GM23338 (cell line): Measurements from ENCODE around the gene TAT. TPM values are rescaled to one million over a fixed set of nuclear protein-coding genes. Genes with fewer than 3 reads are reported as not detected.

Source experiments
- ATAC-seq: fragments of 200-7000 bp; cut with Tn5 transposase; 3 replicates; pipeline ENCODE4 v1.9.1; 2020
- DNase-seq: peaks from one replicate; pipeline ENCODE4 v3.0.0-alpha.2; 2015; ENCODE audit warnings: low spot score
- H2AFZ ChIP-seq: fragments of 200-600 bp; sonication (generic); 2 replicates; pipeline ENCODE4 v1.8.0; 2016; ENCODE audit warnings: antibody characterized with exemption, mild to moderate bottlenecking, moderate library complexity
- H3F3A ChIP-seq: fragments of 200-600 bp; sonication (generic); replicated peaks from 2 replicates; pipeline ENCODE4 v1.8.0; 2017; ENCODE audit warnings: antibody characterized with exemption, mixed run types, low read depth
- H3K27ac ChIP-seq: fragments of 200-600 bp; sonication (generic); 2 replicates; pipeline ENCODE4 v1.6.1; 2016; ENCODE audit warnings: low read depth
- H3K27me3 ChIP-seq: fragments of 200-600 bp; sonication (generic); 2 replicates; pipeline ENCODE4 v1.8.0; 2016; ENCODE audit warnings: mild to moderate bottlenecking, mixed run types, moderate library complexity; ENCODE audit not compliant: insufficient read depth
- H3K36me3 ChIP-seq: fragments of 200-600 bp; sonication (generic); 2 replicates; pipeline ENCODE4 v1.8.0; 2016; ENCODE audit warnings: mild to moderate bottlenecking; ENCODE audit not compliant: insufficient read depth
- H3K4me1 ChIP-seq: fragments of 200-600 bp; sonication (generic); 2 replicates; pipeline ENCODE4 v1.8.0; 2016; ENCODE audit warnings: mild to moderate bottlenecking, moderate library complexity; ENCODE audit not compliant: insufficient read depth
- H3K4me2 ChIP-seq: fragments of 200-600 bp; sonication (generic); 2 replicates; pipeline ENCODE4 v1.7.1; 2017; ENCODE audit warnings: mixed run types
- H3K4me3 ChIP-seq: fragments of 200-600 bp; sonication (generic); 2 replicates; pipeline ENCODE4 v1.6.1; 2016; ENCODE audit warnings: mixed run types
- H3K79me2 ChIP-seq: fragments of 200-600 bp; sonication (generic); replicated peaks from 2 replicates; pipeline ENCODE4 v1.8.0; 2017; ENCODE audit warnings: mild to moderate bottlenecking; ENCODE audit not compliant: insufficient read depth
- H3K9me2 ChIP-seq: fragments of 200-600 bp; sonication (generic); 2 replicates; pipeline ENCODE4 v1.8.0; 2017; ENCODE audit not compliant: insufficient read depth
- H4K20me1 ChIP-seq: fragments of 200-600 bp; sonication (generic); replicated peaks from 2 replicates; pipeline ENCODE4 v1.8.0; 2017; ENCODE audit warnings: mild to moderate bottlenecking; ENCODE audit not compliant: insufficient read depth
- H3K27ac Mint-ChIP-seq: 2 replicates; pipeline ENCODE4 v1.8.0; 2020; ENCODE audit warnings: inconsistent platforms, mild to moderate bottlenecking, moderate library complexity, mixed read lengths
- H3K27me3 Mint-ChIP-seq: 3 replicates; pipeline ENCODE4 v1.8.0; 2022; ENCODE audit warnings: low read depth, mild to moderate bottlenecking, moderate library complexity, mixed read lengths, inconsistent platforms; ENCODE audit not compliant: insufficient read depth, poor library complexity
- H3K36me3 Mint-ChIP-seq: 3 replicates; pipeline ENCODE4 v1.8.0; 2021; ENCODE audit warnings: low read depth, mild to moderate bottlenecking, inconsistent platforms, moderate library complexity, mixed read lengths
- H3K4me1 Mint-ChIP-seq: 3 replicates; pipeline ENCODE4 v1.8.0; 2020; ENCODE audit warnings: mild to moderate bottlenecking, inconsistent platforms, mixed read lengths
- H3K4me3 Mint-ChIP-seq: 3 replicates; pipeline ENCODE4 v1.8.0; 2021; ENCODE audit warnings: moderate library complexity, mild to moderate bottlenecking, inconsistent platforms, mixed read lengths
- H3K9me3 Mint-ChIP-seq: 3 replicates; pipeline ENCODE4 v1.8.0; 2020; ENCODE audit warnings: moderate library complexity, mild to moderate bottlenecking, inconsistent platforms, mixed read lengths
- CREB1 ChIP-seq: fragments of 250-450 bp; sonication (Bioruptor Pico); IDR thresholded peaks from 2 replicates; pipeline ENCODE4 v1.5.0; 2020; ENCODE audit warnings: low read depth, mild to moderate bottlenecking, moderate library complexity
- CTCF ChIP-seq, 2 experiments: fragments of 200-600 bp in 1 of 2; sonication (generic) in 1 of 2; conservative IDR thresholded peaks; 2 replicates each; pipeline versions ENCODE4 v1.5.1 to v1.6.1; 2016 to 2017; ENCODE audit warnings: antibody characterized with exemption in 2 of 2, low read depth in 2 of 2, mild to moderate bottlenecking in 2 of 2, moderate library complexity in 1 of 2
- ETS1 ChIP-seq: IDR thresholded peaks from 2 replicates; pipeline ENCODE4 v1.6.1; 2016; ENCODE audit warnings: antibody characterized with exemption
- EZH2 ChIP-seq: fragments of 200-600 bp; sonication (generic); IDR thresholded peaks from one replicate; pipeline ENCODE4 v1.8.0; 2017; ENCODE audit warnings: antibody characterized with exemption, mild to moderate bottlenecking, low read depth; ENCODE audit not compliant: unreplicated experiment
- EZH2phosphoT487 ChIP-seq: fragments of 200-600 bp; sonication (generic); IDR thresholded peaks from one replicate; pipeline ENCODE4 v1.8.1; 2018; ENCODE audit warnings: antibody characterized with exemption; ENCODE audit not compliant: unreplicated experiment
- JUNB ChIP-seq: IDR thresholded peaks from one replicate; pipeline ENCODE4 v1.6.1; 2016; ENCODE audit warnings: antibody characterized with exemption; ENCODE audit not compliant: unreplicated experiment
- NANOG ChIP-seq: IDR thresholded peaks from 2 replicates; pipeline ENCODE4 v1.6.1; 2016; ENCODE audit warnings: antibody characterized with exemption, borderline replicate concordance
- POLR2AphosphoS5 ChIP-seq: IDR thresholded peaks from 2 replicates; pipeline ENCODE4 v1.6.1; 2016; ENCODE audit warnings: antibody characterized with exemption, low read depth
- REST ChIP-seq: IDR thresholded peaks from one replicate; pipeline ENCODE4 v1.6.1; 2018; ENCODE audit warnings: antibody characterized with exemption; ENCODE audit not compliant: unreplicated experiment
- STAT1 ChIP-seq: IDR thresholded peaks from one replicate; pipeline ENCODE4 v1.6.1; 2016; ENCODE audit warnings: antibody characterized with exemption; ENCODE audit not compliant: unreplicated experiment
- ZNF114 ChIP-seq: fragments of 250-450 bp; sonication (Bioruptor Pico); IDR thresholded peaks from 2 replicates; pipeline ENCODE4 v1.5.0; 2020; ENCODE audit warnings: mild to moderate bottlenecking, moderate library complexity
- ZNF331 ChIP-seq: fragments of 250-450 bp; sonication (Bioruptor Pico); IDR thresholded peaks from 2 replicates; pipeline ENCODE4 v1.5.0; 2020; ENCODE audit warnings: low read depth, mild to moderate bottlenecking, moderate library complexity
- ZNF462 ChIP-seq: fragments of 250-450 bp; sonication (Bioruptor Pico); IDR thresholded peaks from 2 replicates; pipeline ENCODE4 v1.5.0; 2020; ENCODE audit warnings: mild to moderate bottlenecking, moderate library complexity
- polyA plus RNA-seq: library from polyadenylated mRNA; unstranded; fragments of >200 nt; fragmentation: Nextera tagmentation; extraction: Ambion mirVana; gene quantifications from 2 replicates; pipeline ENCODE4 v1.2.1, GENCODE V29; 2016
- total RNA-seq: library from RNA; depleted of rRNA; stranded (reverse); fragments of >200 nt; shearing (Covaris generic); gene quantifications from 2 replicates; pipeline ENCODE4 v1.2.3, GENCODE V29; 2014

Gene TAT
- total and polyA plus RNA-seq, 2 experiments from 2014 or later = 0.05 TPM; not detected in 1

- DNase-seq (no peak), ATAC-seq (no peak)
- H3K4me2 ChIP-seq = no peak overlapping the region
- H2AFZ ChIP-seq = no peak overlapping the region
- no peaks in the 10 kb centered on the region for H3K4me1 Mint-ChIP-seq
- no peaks in the 10 kb centered on the region for H3F3A ChIP-seq
- H3K4me1 ChIP-seq = no peaks in the 10 kb centered on the region
- no peaks in the 10 kb centered on the region for H4K20me1 ChIP-seq
- H3K27me3 Mint-ChIP-seq = peaks cover 3% of the 10 kb centered on the region
- peaks cover 6% of the 10 kb centered on the region; the same call in 1 of the 2 replicates for H3K9me2 ChIP-seq
- H3K27ac Mint-ChIP-seq = no peak overlapping the region
- no peaks in the 10 kb centered on the region for H3K27me3 ChIP-seq
- H3K27ac ChIP-seq = no peak overlapping the region
- peaks cover 7% of the 10 kb centered on the region for H3K36me3 Mint-ChIP-seq
- no peaks in the 10 kb centered on the region for H3K79me2 ChIP-seq
- no peak overlapping the region for H3K4me3 ChIP-seq
- no peak for TF ChIP-seq ETS1
- TF ChIP-seq STAT1 = no peak
- TF ChIP-seq POLR2AphosphoS5 = no peak
- no peak for TF ChIP-seq CTCF (conservative IDR thresholded peaks at IDR 0.05; ENCODE audit: low read depth in 2 of 2)
- no peak for TF ChIP-seq JUNB
- TF ChIP-seq REST = no peak
- no peak for TF ChIP-seq CREB1 (CRISPR knock-in tag)
- TF ChIP-seq ZNF462 (CRISPR knock-in tag) = no peak
- no peak for TF ChIP-seq ZNF114 (CRISPR knock-in tag)
- TF ChIP-seq NANOG = no peak
- TF ChIP-seq EZH2phosphoT487 = no peak
- no peak for TF ChIP-seq EZH2
- TF ChIP-seq ZNF331 (CRISPR knock-in tag) = no peak
- H3K4me3 Mint-ChIP-seq = no peak overlapping the region
- 0 out of 2 replicates have a peak, but pooled peaks cover 6% of the 10 kb centered on the region for H3K36me3 ChIP-seq
- H3K9me3 Mint-ChIP-seq = peaks cover 11% of the 10 kb centered on the region
Measured at GRCh38 chr16:71557299-71557698, 19.6 kb downstream of the TAT start.
